Left kidney (tissue), 2 donors: ENCODE measurements around the gene PALS2. TPM values are rescaled to one million over a fixed set of nuclear protein-coding genes. Genes with fewer than 3 reads are reported as not detected.

Experiments
- DNase-seq: peaks from one replicate; pipeline ENCODE4 v3.0.0-alpha.2; 2013
- polyA plus RNA-seq: library from polyadenylated mRNA; unstranded; fragments of 120-200 nt; gene quantifications from one replicate; pipeline ENCODE4 v1.2.1, GENCODE V29; 2013; ENCODE audit not compliant: insufficient read length

Gene PALS2
- polyA plus RNA-seq, 1 donor, result 14.8 TPM

DNA sequence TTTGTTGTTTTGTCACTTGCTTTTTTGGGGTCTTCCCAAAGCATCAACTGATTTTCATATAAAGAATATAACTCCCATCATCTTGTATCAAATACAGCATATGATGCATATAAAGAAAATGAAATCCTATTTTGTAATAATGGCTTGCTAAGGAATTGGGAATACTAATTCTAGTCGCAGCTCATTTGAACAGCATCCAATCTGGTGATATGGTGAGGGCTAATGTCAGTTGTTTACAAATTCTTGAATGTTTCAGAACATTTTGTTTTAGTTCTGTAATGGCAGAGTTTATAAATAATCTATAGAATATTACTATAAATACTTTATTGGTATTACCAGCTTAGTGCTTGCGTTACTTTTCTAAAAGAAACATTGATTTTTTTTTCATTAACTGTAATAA is 8.9 kb downstream of the PALS2 start:
- DNase-seq, result no peak

DNA sequence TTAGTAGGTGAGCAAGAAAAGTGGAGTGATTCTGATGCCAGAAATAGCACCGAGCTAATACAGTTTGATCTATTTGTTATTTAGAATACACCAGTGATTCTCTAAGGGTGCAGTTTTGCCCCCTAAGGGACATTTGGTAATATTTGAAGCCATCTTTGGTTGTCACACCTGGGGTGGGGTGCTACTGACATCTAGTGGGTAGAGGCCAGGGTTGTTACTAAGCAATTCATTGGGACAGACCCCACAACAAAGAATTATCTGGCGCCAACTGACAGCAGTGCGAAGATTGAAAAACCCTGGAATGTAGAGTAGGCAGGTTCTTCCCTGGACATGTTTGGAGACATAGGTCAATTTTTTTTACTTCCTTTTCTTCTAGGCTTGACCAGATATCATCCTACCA is 14.6 kb downstream of the PALS2 start:
- DNase-seq, result no peak

DNA sequence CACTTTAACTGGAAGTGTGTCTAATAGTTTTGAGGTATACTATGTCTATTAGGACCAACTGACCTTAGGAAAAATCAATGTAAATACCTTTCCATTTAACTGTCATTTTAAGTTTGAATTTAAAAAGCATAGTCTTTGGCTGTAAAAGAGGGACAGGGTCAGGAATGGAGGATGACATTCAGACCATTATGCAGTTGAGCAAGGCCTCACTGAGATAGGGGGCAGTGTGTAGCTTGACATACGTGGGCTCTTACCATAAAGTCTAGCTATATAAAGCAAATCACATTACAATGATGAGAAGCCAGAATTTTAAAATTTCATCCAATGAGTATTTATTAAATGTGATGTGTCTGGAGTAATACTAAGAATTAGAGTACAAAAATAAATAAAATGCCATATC is 17.9 kb downstream of the PALS2 start:
- no peak for DNase-seq

DNA sequence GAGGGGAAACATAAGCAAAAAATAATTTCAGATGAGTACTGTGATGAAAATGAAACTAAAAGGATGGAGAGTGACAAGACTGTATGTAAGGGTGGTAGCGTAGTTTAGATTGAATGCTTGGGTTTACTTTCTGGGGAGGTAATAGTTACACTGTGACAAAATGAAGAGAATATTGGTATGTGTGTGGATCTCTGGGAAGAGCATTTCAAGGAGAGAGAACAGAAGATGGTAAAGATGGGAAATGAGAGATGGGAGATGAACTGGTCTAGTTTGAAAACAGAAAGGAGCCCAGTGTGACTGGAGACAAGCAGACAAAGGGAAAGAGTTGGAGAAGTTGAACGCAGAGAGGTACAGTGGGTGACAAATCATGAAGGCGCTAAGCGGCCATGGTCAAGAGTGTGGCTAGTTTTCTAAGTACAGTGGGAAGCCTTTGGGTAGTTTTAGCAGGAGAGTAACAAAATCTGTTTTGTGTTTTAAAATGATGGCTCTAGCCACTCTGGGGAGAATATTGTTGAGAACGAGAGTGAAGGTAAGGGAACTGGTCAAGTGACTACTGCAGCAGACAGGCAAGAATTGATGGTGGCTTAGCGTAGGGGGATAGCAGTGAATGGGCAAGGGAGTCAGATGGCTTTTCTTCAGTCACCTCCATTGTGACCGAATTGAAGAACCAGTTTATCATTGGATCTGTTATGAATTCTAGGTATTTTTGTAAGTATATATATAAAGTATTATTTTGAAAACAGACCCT is 22.6 kb downstream of the PALS2 start:
- DNase-seq, result no peak

DNA sequence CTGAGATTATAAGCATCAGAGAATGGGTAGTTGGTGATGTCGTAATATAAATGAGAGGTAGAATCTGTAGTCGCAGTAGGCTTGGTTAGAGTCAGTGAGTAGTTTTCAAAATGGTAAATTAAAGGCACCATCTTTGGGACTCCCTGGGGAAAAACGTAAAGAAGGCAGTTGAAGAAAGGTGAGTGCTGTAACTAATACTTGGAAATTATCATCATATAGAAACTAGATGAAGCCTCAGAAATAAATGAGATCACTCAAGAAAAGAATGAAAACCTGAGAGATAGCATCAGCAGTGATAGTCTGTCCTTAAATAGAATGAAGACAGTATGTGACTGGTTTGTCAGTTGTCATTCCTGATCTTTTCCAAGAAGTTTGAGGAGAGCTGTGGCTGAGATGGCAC is 23.8 kb downstream of the PALS2 start:
- DNase-seq, result no peak

DNA sequence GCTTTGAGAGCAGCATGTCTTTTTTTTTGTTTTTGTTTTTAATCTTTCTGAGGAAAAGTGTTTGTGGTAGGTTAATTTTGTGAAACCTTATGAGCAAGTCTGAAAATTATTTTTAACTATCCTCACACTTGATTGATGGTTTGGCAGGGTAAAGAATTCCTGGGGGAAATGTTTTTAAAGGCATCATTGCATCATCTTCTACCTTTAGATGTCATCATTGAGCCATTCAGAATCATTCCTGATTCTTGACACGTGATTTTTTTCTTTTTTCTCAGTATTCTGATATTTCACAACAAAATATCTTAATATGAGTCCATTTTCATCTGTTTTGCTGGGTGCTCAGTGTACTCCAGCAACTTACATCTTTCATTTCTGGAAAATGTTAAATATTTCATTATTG is 28.3 kb downstream of the PALS2 start:
- no peak for DNase-seq

DNA sequence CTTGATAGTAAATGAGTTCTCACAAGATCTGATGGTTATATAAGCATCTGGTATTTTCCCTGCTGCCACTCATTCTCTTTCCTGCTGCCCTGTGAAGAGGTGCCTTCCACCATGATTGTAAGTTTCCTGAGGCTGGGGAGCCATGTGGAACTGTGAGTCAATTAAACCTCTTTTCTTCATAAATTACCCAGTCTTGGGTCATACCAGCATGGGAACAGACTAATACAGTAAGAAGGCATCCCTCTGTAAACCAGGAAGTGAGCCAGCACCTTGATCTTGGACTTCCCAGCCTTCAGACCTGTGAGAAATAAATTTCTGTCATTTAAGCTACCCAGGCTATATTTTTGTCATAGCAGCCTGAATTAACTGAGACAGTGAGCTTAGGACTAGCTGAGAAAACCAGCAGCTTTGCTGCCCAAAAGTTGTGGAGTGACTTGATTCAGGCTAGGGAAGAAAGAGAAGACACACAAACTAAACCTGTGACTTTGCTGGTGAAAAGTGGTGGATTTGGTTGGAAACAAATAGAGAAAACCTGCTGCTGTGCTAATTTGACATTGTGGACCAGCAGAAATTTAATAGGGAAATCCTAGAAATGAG is 29.7 kb downstream of the PALS2 start:
- DNase-seq, result no peak

DNA sequence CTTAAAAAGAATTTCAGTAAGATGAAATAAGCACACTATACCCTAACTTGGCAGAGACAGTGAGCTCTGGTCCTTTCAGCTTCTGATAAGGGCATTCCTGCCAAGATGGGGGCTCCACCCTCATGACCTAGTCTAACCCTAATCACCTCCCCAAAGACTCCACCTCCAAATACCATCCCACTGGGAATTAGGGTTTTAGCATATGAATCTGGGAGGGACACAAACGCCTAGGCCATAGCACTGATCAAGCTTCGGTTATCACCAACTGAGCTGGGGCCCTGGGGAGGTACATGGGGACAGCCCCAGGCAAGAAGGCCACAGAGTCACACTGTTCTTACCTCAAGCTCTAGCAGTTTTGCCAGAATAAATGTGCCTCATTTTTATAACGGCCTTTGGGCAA is 31.4 kb downstream of the PALS2 start:
- no peak for DNase-seq

DNA sequence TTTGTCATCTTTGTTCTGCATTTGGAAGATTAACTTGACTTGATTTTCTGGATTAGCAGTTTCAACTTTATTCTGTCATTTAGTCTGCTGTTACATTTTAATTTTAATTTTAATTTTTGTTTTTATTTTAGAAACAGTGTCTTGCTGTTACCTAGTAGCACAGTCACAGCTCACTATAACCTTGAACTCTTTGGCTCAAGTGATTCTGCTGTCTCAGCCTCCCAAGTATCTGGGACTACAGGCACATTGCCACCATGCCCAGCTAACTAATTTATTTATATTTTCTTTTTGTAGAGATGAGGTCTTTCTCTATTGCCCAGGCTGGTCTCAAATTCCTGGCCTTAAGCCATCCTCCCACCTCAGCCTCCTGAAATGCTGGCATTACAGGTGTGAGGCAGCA is 35.3 kb downstream of the PALS2 start:
- no peak for DNase-seq

DNA sequence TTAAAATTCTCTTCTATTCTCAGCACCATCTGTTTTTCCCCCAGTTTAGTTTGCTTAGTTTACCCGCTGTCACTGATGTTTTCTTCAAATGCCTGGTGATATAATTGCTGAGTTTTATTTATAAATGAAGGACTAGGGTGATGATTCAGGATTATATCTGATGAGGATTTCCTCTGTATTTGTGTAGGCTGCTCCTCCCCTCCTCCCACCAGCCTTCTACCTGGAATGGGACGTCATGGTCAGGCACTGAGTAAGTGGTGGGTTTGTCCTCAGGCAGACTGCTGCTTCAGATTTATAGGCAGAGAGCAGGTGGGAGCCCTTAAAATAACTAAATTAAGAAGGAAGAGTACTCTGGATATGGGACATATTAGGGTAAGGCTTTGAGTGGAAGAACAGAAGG is 35.8 kb downstream of the PALS2 start:
- no peak for DNase-seq

DNA sequence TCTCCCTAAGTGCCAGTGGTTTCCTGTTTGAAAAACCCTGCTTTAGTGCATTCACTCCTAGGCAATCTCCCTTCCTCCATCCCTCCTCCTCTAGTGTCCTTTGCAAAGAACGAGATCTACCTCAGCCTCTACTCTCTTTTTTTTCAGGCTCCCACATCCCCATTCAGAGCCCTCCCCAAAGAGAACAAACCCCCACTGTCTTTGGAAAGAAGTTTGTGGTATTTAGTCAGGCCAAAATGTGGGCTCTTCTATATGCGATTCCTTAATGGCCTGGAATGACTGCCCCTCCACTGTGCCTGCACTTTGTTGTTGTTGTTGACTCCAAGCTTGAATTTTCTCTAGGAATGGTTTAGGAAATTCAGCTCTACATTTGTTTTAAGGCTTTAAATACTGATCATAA is 36.3 kb downstream of the PALS2 start:
- DNase-seq, result no peak

DNA sequence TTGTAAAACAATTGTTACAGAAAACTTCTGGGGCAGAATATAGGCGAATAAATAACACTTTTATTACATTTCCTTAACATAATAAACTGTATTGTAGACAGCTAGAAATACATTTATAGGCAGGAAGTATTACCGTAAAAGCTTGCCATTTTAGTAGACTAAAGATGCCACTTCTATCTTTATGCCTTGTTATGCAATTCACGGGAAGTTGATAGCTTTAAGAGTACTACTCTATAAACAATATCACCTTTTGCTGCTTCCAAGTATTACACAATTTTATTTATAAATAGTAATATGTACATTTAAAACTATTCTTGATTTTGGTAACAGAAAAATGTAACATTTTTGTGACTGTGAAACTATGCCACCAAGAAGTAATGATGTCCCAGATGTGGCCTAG is 37.9 kb downstream of the PALS2 start:
- DNase-seq, result no peak

DNA sequence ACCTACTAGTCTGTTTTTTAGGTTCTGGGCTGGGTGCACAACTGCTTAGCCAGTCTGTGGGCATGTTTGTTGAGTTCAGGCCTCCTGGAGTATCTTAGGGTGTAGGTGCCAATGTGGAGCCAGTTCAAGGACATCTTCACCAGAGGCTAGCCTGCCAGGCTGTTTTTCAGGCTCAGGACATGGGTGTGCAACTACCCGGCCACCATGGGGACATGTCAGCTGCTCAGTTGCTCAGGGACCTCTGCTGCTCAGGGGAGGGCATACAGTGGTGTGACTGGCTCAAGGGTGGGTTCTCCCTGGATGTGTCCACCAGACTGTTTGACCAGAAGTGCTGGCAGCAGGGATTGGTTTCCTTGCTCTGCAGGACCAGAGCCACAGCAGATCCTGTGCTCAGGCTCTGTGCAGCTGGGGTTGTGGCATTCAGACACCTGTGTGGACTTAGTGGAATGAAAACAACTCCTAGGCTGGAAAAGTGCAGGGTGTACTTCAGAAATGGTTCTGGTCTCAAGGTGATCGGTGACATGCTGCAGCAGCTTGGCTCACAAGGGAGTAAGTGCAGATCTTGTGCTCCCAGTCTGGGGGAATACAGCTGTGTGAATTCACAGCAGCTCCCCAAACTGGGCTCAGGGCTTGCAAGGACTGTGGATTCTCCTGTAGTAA is 44.8 kb downstream of the PALS2 start:
- DNase-seq, result no peak

DNA sequence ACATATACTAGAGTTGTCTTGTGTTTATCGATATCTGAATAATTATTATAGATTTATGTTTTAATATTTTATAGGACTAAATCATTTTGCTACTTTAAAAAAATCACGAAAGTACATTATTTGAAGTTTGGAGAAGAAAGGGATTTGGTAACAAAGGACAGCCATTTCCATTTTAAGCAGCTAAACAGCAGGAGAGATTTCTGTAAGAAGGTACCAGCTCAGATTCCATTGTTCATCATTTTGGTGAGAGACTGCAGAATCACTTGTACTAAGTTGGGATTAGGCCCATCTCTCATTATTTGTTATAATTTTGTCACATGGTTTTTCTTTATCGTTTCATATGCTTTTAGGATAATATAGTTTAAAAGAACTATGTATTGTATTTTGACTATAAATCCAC is 46.7 kb downstream of the PALS2 start:
- DNase-seq, result no peak

DNA sequence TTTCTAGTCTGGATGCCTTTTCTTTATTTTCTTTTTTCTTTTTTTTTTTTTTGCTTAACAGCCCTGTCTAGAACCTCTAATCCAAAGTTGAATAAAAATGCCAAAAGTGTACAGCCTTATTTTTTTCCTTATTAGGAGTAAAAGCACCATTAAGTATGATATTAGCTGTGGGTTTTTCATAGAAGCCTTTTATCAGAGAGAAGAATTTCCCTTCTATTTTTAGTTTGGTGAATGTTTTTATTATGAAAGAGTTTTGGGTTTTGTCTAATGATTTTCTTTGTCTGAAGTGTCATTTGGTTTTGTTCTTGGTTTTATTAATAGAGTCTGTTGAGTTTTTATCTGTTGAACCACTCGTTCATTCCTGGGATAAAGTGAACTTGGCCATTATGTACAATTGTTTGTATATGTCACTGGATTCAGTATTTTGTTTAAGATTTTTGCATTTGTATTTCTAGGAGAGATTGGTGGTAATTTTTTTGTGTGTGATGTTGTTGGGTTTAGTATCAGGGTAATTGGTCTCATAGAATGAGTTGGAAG is 49.5 kb downstream of the PALS2 start:
- no peak for DNase-seq

Other genes starting within 250 kb of the PALS2 start
- 16.5 TPM for gene GSDME, start 184.0 kb downstream of the PALS2 start, polyA plus RNA-seq